GM21737 (cell line): ENCODE measurements around the gene TJP3.
"Not testable (repeated sequence)": the region's sequence is repeated elsewhere in the genome, so short reads cannot be mapped to it uniquely, and the experiment has no call there.

ENCODE experiments used
- ATAC-seq: cut with Tn5 transposase; IDR thresholded peaks from one replicate; pipeline ENCODE4 v1.9.1; 2021; ENCODE audit warnings: mild to moderate bottlenecking, moderate library complexity; ENCODE audit not compliant: unreplicated experiment

TJP3 gene

GRCh38 chr19:3765757-3766156 lies 57.6 kb downstream of the TJP3 start:
- ATAC-seq = not testable (repeated sequence)

- no peak for ATAC-seq
Measured at GRCh38 chr19:3766520-3766919, 58.3 kb downstream of the TJP3 start.

DNA sequence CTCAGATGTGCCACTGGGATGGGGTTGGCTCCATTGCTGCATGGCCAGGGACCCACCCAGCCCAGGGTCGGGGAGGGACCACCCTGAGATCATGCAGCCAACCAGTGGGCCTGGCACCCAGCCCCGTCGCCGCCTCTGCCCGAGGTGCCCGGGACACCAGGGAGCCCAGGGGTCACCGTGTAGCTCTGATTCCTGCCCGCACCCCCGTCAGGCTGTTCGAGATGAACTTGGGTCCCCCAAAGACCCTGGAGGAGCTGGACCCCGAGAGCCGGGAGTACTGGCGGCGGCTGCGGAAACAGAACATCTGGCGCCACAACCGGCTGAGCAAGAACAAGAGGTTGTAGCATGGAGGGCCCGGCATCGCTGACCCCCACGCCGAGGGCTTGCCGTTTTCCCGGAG lies 58.9 kb downstream of the TJP3 start:
- ATAC-seq = no peak

GRCh38 chr19:3768015-3768747 lies 60.0 kb downstream of the TJP3 start:
- no peak for ATAC-seq

DNA sequence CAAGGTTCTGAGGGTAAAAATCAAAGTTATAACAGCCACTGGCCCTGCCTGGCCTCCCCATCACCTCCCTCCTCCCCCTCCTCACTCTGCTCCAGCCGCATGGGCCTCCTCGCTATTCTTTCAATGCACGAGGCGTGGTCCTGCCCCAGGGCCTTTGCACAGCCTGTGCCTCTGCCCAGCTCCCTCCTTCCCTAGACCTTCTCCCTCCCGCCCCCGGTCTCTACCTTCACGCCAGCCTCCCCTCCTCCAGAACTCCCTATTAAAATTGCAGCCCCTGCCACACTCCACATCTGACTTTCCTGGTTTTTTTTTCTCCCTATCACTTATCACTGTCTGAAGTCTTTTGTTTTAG lies 60.5 kb downstream of the TJP3 start:
- ATAC-seq = no peak

DNA sequence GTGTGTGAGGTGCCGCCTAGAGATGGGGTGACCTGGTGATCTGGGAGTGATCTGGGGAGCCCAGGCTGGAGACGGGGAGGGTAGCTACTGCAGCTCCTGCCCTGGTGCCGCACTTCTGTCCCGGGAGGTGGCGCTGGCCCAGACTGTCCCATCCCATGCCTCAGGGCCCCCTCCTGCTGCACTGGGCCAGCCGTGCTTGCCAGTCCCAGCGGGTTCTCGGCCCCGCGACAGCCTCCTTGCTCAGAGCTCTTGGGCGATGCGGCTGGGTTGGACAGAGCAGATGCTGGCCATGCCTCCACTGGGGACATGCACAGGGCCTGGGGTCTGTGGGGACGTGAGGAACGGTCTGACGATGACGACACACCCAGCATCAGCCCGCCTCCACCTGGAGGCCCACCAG lies 61.3 kb downstream of the TJP3 start:
- no peak for ATAC-seq

GRCh38 chr19:3770136-3770999 lies 62.2 kb downstream of the TJP3 start:
- ATAC-seq = no peak

GRCh38 chr19:3771000-3771905 lies 63.1 kb downstream of the TJP3 start:
- no peak for ATAC-seq

DNA sequence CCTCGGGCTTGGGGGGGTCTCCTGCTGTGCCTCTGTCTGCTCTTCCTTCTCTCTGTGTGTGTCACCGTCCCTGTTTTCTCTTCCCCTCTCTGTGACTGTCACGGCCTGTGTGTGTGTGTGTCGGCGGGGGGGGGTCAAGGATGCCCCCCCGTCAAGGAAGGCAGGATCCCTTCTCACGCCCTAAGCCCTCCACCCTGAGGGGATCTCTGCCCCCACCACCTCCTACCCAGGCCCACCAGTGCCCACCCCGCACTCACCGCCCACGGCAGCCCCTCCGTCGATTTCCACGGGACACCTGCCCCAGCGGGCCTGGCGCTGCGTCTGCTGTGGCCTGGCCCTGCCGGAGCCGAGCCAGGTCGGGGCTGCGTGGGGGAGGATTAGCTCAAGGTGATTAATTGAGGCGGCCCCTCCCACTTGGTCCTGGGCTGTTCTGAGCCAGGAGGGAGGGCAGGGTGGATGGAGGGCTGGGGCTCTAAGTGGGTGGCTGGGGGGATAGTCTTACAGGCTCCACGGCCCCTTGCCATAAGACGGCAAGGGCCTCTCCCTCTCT lies 63.8 kb downstream of the TJP3 start, which contains the start of gene RAX2:
RAX2 (minus strand) TSS at position 323 of the 550 bp plus-strand sequence. CDS start 486 bp downstream, outside the sequence.
- ATAC-seq = no peak

DNA sequence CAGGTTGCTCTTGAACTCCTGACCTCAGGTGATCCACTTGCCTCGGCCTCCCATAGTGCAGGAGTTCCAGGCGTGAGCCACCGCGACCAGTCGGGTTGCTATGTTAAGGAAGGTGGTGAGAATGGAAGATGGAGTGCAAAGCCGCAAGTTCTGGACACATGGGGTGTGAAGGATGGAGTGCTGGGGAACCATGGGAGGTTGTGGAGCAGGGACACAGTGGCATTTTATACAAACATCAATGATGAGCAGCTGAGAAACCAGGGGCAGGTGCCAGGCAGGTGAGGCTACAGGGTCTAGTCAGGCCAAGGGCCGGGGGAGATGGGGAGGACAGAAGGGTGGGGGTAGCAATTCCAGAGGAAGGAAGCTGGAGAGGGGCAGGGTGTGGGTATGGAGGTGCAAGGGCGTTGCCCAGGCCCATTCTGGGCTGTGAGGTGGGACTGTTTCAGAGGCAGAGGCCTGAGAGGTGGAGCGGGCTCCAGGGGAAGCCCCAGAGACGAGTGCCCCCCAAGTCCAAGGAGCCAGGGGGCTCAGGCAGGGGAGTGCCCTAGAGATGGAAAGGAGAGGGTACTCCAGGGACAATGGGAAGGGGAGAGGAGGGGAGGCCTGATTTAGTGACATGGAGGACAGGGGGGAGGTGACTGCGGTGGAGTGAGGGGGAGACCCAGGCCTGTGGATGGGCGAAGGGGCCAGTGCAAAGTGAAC lies 65.8 kb downstream of the TJP3 start:
- ATAC-seq = no peak

DNA sequence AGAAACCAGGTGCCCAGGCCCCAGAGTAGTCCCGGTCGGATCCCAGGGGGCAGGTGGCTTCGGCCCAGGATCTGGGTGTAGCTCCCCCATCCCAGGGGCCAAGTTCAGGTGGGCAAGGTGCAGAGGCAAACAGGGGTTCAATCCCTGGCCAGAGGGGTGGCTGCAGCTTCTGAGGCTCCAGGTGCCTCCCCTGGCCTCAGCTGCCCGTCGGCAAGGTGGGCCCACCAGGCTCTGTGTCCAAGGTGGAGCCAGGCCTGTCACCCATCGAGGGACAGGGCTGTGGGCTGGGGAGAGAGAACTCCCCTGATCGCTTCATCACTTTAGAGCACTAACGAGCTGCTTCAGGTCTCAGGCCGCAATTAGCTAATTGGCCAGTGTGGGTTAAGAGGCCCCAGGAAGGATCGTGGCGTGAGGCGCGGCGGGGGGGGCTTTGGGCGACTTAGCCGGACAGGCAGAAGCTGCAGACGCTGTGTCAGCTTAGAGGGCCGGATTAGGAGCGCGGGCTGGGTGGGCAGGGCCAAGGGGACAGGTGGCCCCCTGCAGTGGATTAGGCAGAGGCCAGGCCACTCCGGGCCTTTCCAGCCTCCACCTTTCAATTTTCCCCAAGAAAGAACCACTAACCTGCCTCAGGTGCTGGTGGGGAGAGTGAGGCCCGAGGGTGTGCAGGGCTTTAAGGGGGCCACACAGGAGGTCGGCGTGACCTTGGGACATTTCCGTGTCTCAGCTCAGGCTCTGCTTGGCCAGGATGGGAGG lies 66.6 kb downstream of the TJP3 start:
- ATAC-seq = no peak

DNA sequence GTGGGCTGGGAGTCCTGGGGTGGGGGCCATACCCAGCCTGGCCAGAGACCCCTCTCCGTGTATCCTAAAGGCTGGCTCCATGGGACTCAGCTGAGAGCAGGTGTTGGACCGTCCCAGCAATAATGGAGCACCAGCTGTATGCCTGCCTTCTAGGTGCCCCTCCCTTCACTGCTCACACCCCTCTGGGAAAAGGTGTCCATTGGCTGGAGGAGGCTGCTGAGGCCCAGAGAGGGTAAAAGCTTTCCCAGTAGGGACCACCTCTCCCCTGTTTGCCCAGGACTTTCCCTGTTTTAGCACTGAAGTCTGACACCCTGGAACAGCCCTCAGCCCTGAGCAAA lies 67.2 kb downstream of the TJP3 start:
- ATAC-seq = no peak

- ATAC-seq = no peak
Measured at GRCh38 chr19:3775831-3776230, 67.6 kb downstream of the TJP3 start.

DNA sequence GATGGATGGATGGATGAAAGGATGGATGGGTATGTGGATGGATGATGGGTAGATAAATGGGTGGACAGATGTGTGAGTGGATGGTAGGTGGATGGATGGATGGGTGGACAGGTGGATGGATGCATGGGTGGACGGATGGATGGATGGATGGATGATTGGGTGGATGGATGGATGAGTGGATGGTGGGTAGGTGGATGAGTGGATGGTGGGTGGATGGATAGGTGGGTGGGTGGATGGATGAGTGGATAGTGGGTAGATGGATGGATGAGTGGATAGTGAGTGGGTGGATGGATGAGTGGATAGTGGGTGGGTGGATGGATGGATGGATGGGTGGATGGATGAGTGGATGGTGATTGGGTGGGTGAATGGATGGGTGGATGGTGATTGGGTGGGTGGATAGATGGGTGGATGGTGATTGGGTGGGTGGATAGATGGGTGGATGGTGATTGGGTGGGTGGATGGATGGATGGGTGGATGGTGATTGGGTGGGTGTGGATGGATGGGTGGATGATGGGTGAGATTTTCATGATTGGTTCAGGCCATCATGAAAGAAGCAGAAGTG lies 68.4 kb downstream of the TJP3 start:
- ATAC-seq = no peak

DNA sequence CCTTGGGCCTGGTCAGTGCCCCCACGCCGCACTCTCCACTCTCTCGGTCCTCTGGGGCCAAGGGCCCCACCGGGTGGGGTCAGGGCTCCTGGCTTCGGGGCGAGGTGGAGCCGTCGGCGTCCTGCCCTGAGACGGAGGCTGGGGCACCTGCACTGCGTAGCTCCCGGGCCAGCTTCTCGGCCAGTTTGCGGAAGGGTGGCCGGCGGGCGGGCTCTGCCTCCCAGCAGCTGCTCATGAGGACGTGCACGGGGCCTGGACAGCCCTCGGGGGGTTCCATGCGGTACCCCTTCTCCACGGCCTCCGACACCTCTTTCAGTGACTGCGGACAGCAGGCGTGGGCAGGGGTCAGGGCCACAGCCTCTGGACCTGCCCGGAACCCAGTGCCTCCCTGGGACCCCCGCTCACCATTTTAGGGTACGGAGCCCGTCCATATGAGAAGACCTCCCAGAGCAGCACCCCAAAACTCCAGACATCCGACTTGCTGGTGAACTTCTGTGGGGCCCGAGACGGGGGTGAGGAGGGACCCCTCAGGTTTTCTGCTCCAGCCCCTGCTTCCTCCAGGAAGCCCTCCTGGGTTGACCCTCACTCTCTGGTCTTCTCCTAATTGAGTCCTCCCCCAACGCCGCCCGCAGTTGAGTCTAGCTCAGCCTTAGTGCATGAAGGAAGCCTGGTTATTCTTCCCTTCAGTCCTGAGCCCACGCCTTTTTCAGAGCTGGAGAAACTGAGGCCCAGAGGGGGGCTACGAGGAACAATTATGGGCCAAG lies 70.1 kb downstream of the TJP3 start:
- ATAC-seq = no peak

DNA sequence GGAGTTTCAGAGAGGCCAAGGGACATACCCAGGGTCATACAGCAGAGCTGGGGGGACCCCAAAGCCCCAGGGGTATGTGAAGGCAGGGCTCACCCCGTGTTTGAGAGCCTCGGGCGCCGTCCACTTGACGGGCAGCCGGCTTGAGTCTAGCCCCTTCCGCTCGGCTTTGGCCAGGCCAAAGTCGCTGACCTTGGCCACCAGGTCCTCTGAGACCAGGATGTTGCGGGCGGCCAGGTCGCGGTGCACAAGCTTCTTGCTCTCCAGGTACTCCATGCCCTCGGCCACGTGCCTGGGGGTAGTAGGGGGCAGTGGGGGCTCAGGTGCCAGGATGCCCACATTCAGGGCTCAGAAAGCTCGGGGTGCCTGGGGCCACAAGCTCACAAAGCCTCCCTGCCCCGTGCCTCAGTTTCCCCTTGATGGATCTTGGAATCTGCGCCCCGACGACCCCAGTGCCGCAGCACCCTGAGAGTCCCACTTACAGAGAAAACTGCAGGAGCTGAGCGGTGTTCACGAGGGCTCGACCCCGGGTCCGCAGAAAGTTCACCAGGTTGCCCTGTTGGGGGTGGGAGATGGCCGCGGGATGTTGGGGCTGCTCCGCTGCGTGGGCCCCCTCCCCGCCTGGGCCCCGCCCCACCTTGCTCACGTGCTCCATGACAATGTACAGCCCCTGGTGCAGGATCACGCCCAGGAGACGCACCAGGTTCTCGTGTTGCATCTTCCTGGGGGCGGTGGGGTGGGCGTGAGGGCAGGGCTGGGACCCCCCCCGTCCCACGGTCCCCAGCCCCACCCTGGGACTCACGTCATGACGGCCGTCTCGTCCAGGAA lies 70.9 kb downstream of the TJP3 start:
- ATAC-seq = no peak

DNA sequence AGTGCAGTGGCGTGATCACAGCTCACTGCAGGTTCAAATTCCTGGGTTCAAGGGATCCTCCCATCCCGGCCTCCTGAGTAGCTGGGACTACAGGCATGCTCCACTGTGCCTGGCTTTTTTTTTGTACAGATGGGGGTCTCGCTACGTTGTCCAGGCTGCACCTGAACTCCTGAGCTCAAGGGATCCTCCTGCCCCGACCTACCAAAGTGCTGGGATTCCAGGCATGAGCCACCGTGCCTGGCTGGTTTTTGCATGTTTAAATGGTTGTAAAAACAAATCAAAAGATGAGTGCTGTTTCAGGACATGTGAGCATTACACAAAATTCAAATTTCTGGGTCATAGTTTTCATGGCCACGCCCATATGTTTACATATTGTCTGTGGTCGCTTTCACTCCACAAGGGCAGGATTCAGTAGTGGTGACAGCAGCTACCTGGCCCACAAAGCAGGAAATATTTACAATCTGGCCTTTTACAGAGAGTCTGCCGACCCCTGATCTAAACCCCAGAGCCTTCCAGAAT lies 72.7 kb downstream of the TJP3 start:
- no peak for ATAC-seq

- ATAC-seq = no peak
Measured at GRCh38 chr19:3781603-3782002, 73.4 kb downstream of the TJP3 start.
